Trophoblast cell (in vitro differentiated cells and primary cell): Measurements from ENCODE around the gene NCAN.

Experiments
- DNase-seq, 2 donors: peaks; one replicate each; pipeline ENCODE4 v3.0.0-alpha.2; 2016
- H2AFZ ChIP-seq: 2 replicates; pipeline ENCODE4 v1.6.1; 2013; ENCODE audit warnings: low read length, moderate library complexity, mild to moderate bottlenecking; ENCODE audit not compliant: insufficient read depth, poor library complexity
- H2AK5ac ChIP-seq: 2 replicates; pipeline ENCODE4 v1.6.1; 2013; ENCODE audit warnings: mild to moderate bottlenecking, low read length
- H2BK120ac ChIP-seq: 2 replicates; pipeline ENCODE4 v1.6.1; 2013; ENCODE audit warnings: low read length, mild to moderate bottlenecking, moderate library complexity; ENCODE audit not compliant: insufficient read depth, poor library complexity
- H2BK12ac ChIP-seq: 2 replicates; pipeline ENCODE4 v1.6.1; 2013; ENCODE audit warnings: mild to moderate bottlenecking, low read length, moderate library complexity
- H2BK5ac ChIP-seq: 2 replicates; pipeline ENCODE4 v1.6.1; 2013; ENCODE audit warnings: low read length, low read depth, moderate library complexity, mild to moderate bottlenecking; ENCODE audit not compliant: poor library complexity
- H3K14ac ChIP-seq: 2 replicates; pipeline ENCODE4 v1.6.1; 2013; ENCODE audit warnings: mild to moderate bottlenecking, low read length
- H3K18ac ChIP-seq: 2 replicates; pipeline ENCODE4 v1.6.1; 2013; ENCODE audit warnings: mild to moderate bottlenecking, low read length
- H3K23ac ChIP-seq: 2 replicates; pipeline ENCODE4 v1.6.1; 2013; ENCODE audit warnings: low read length
- H3K27ac ChIP-seq: 2 replicates; pipeline ENCODE4 v1.5.1; 2013; ENCODE audit warnings: low read depth, mild to moderate bottlenecking, inconsistent platforms, low read length, moderate library complexity
- H3K27me3 ChIP-seq: 2 replicates; pipeline ENCODE4 v1.6.1; 2013; ENCODE audit warnings: inconsistent platforms, mild to moderate bottlenecking, low read length, moderate library complexity; ENCODE audit not compliant: insufficient read depth
- H3K36me3 ChIP-seq, 2 experiments: 1 replicate in 1 of 2; 2 replicates in 1 of 2; pipeline ENCODE4 v1.6.1; 2013; ENCODE audit warnings: low read length in 2 of 2, mild to moderate bottlenecking in 2 of 2, moderate library complexity in 1 of 2; ENCODE audit not compliant: insufficient read depth in 2 of 2, control insufficient read depth in 1 of 2
- H3K4ac ChIP-seq: 2 replicates; pipeline ENCODE4 v1.6.1; 2013; ENCODE audit warnings: low read depth, mild to moderate bottlenecking, low read length, moderate library complexity
- H3K4me1 ChIP-seq, 2 experiments: 1 replicate in 1 of 2; 2 replicates in 1 of 2; pipeline ENCODE4 v1.6.1; 2013; ENCODE audit warnings: low read length in 2 of 2, mild to moderate bottlenecking in 2 of 2, moderate library complexity in 1 of 2; ENCODE audit not compliant: insufficient read depth in 2 of 2, control insufficient read depth in 1 of 2
- H3K4me2 ChIP-seq: 2 replicates; pipeline ENCODE4 v1.6.1; 2013; ENCODE audit warnings: inconsistent platforms, mild to moderate bottlenecking, low read length, moderate library complexity
- H3K4me3 ChIP-seq: 2 replicates; pipeline ENCODE4 v1.5.1; 2013; ENCODE audit warnings: mild to moderate bottlenecking, low read depth, low read length, inconsistent platforms
- H3K79me1 ChIP-seq: one replicate; pipeline ENCODE4 v1.6.1; 2013; ENCODE audit warnings: low read length
- H3K79me2 ChIP-seq: 2 replicates; pipeline ENCODE4 v1.6.1; 2013; ENCODE audit warnings: low read length, mild to moderate bottlenecking; ENCODE audit not compliant: control insufficient read depth, insufficient read depth, poor library complexity
- H3K9ac ChIP-seq: 2 replicates; pipeline ENCODE4 v1.6.1; 2013; ENCODE audit warnings: mild to moderate bottlenecking, low read length
- H3K9me3 ChIP-seq: 2 replicates; pipeline ENCODE4 v1.6.1; 2013; ENCODE audit warnings: low read depth, mild to moderate bottlenecking, control low read depth, inconsistent platforms, low read length; ENCODE audit not compliant: insufficient read depth
- H4K12ac ChIP-seq: 2 replicates; pipeline ENCODE4 v1.6.1; 2013; ENCODE audit warnings: low read depth, mild to moderate bottlenecking, low read length, moderate library complexity
- H4K8ac ChIP-seq: 2 replicates; pipeline ENCODE4 v1.6.1; 2013; ENCODE audit warnings: low read depth, mild to moderate bottlenecking, low read length, moderate library complexity
- H4K91ac ChIP-seq: one replicate; pipeline ENCODE4 v1.6.1; 2013; ENCODE audit warnings: low read depth, mild to moderate bottlenecking, low read length, moderate library complexity
- WGBS: extraction: QIAGEN DNeasy Blood & Tissue Kit; methylation state at CpG from one replicate; pipeline ENCODE4 v1.1.7; 2013; ENCODE audit warnings: missing lambda C conversion rate; ENCODE audit not compliant: insufficient read length, insufficient coverage; ENCODE audit errors: extremely low coverage; 5-methylcytosine and 5-hydroxymethylcytosine counted together

The NCAN gene

GRCh38 chr19:19280561-19280960 lies 68.8 kb downstream of the NCAN start:
- H4K8ac ChIP-seq, result no peak overlapping the region
- no peaks in the 10 kb centered on the region for H3K79me1 ChIP-seq
- H2BK12ac ChIP-seq, result no peak overlapping the region
- peaks cover 4 to 5% of the 10 kb centered on the region in 2 experiments for H3K4me1 ChIP-seq
- H3K23ac ChIP-seq, result no peak overlapping the region
- H3K27me3 ChIP-seq, result no peaks in the 10 kb centered on the region
- no peak overlapping the region for H2BK120ac ChIP-seq
- H2BK5ac ChIP-seq, result no peak overlapping the region
- H3K4me3 ChIP-seq, result no peak overlapping the region
- no peak overlapping the region for H2AK5ac ChIP-seq
- no peak overlapping the region for H3K4me2 ChIP-seq
- H3K27ac ChIP-seq, result no peak overlapping the region
- H3K36me3 ChIP-seq, result peaks cover 63 to 66% of the 10 kb centered on the region in 2 experiments
- no peak overlapping the region for H3K9ac ChIP-seq
- no peak overlapping the region for H4K12ac ChIP-seq
- DNase-seq, result no peak
- H3K79me2 ChIP-seq, result no peaks in the 10 kb centered on the region
- no peak overlapping the region for H3K4ac ChIP-seq
- H4K91ac ChIP-seq, result no peak overlapping the region
- peaks cover 4% of the 10 kb centered on the region for H3K9me3 ChIP-seq
- no CpG with 5 or more reads among the region's 16 CpGs for WGBS
- H3K18ac ChIP-seq, result no peak overlapping the region
- H2AFZ ChIP-seq, result no peak overlapping the region
- no peak overlapping the region for H3K14ac ChIP-seq

DNA sequence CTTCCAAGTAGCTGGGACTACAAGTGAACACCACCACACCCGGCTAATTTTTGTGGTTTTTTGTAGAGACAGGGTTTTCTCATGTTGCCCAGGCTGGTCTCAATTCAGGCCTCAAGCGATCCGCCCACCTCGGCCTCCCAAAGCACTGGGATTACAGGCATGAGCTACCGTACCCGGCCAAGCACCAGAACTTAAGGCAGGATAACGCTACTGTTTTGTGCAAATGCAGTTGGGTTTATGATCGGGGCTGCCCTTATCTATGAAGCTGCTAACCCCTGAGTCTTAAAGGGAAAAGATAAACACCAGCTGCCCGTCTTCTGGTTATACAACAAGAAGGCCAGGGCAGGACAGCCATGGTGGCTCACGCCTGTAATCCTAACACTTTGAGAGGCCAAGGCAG lies 73.9 kb downstream of the NCAN start:
- DNase-seq, result no peak
- H4K12ac ChIP-seq, result no peak overlapping the region
- no peak overlapping the region for H4K8ac ChIP-seq
- H3K9ac ChIP-seq, result no peak overlapping the region
- no CpG with 5 or more reads among the region's 10 CpGs for WGBS
- H3K4me1 ChIP-seq, result no peaks in the 10 kb centered on the region
- H3K14ac ChIP-seq, result no peak overlapping the region
- H3K36me3 ChIP-seq, result peaks cover 40 to 48% of the 10 kb centered on the region in 2 experiments
- H3K79me2 ChIP-seq, result no peaks in the 10 kb centered on the region
- H3K27ac ChIP-seq, result no peak overlapping the region
- no peaks in the 10 kb centered on the region for H3K79me1 ChIP-seq
- no peak overlapping the region for H3K4me2 ChIP-seq
- no peaks in the 10 kb centered on the region for H3K27me3 ChIP-seq
- no peak overlapping the region for H3K4ac ChIP-seq
- no peaks in the 10 kb centered on the region for H3K9me3 ChIP-seq
- H3K18ac ChIP-seq, result no peak overlapping the region
- no peak overlapping the region for H3K23ac ChIP-seq
- no peak overlapping the region for H2BK120ac ChIP-seq
- H4K91ac ChIP-seq, result no peak overlapping the region
- H2AK5ac ChIP-seq, result no peak overlapping the region
- no peak overlapping the region for H2BK12ac ChIP-seq
- H2BK5ac ChIP-seq, result no peak overlapping the region
- H2AFZ ChIP-seq, result no peak overlapping the region
- H3K4me3 ChIP-seq, result no peak overlapping the region

- H2AK5ac ChIP-seq, result no peak overlapping the region
- no peaks in the 10 kb centered on the region for H3K79me1 ChIP-seq
- H4K91ac ChIP-seq, result no peak overlapping the region
- no peak overlapping the region for H3K4ac ChIP-seq
- H3K27me3 ChIP-seq, result no peaks in the 10 kb centered on the region
- H3K36me3 ChIP-seq, result peaks cover 40 to 49% of the 10 kb centered on the region in 2 experiments
- no peak overlapping the region for H4K12ac ChIP-seq
- H2AFZ ChIP-seq, result no peak overlapping the region
- H3K14ac ChIP-seq, result no peak overlapping the region
- H2BK5ac ChIP-seq, result no peak overlapping the region
- H3K9ac ChIP-seq, result no peak overlapping the region
- H3K4me2 ChIP-seq, result no peak overlapping the region
- H4K8ac ChIP-seq, result no peak overlapping the region
- H2BK12ac ChIP-seq, result no peak overlapping the region
- no peaks in the 10 kb centered on the region for H3K79me2 ChIP-seq
- no peaks in the 10 kb centered on the region for H3K9me3 ChIP-seq
- H3K18ac ChIP-seq, result no peak overlapping the region
- WGBS, result no CpG with 5 or more reads among the region's 5 CpGs
- H2BK120ac ChIP-seq, result no peak overlapping the region
- H3K4me1 ChIP-seq, result no peaks in the 10 kb centered on the region
- no peak overlapping the region for H3K4me3 ChIP-seq
- H3K23ac ChIP-seq, result no peak overlapping the region
- DNase-seq, result no peak
- no peak overlapping the region for H3K27ac ChIP-seq
Measured at GRCh38 chr19:19292607-19293006, 80.8 kb downstream of the NCAN start.

- H3K27me3 ChIP-seq, result no peaks in the 10 kb centered on the region
- no peaks in the 10 kb centered on the region for H3K79me2 ChIP-seq
- H3K14ac ChIP-seq, result no peak overlapping the region
- H2BK12ac ChIP-seq, result no peak overlapping the region
- no peak overlapping the region for H3K23ac ChIP-seq
- no peaks in the 10 kb centered on the region for H3K9me3 ChIP-seq
- no peak overlapping the region for H4K12ac ChIP-seq
- DNase-seq, result no peak
- no peak overlapping the region for H2AFZ ChIP-seq
- H3K4me1 ChIP-seq, result no peaks in the 10 kb centered on the region
- H3K18ac ChIP-seq, result no peak overlapping the region
- H3K4me3 ChIP-seq, result no peak overlapping the region
- peaks cover 38 to 40% of the 10 kb centered on the region in 2 experiments for H3K36me3 ChIP-seq
- no peak overlapping the region for H4K8ac ChIP-seq
- no peak overlapping the region for H3K27ac ChIP-seq
- H2AK5ac ChIP-seq, result no peak overlapping the region
- H3K79me1 ChIP-seq, result no peaks in the 10 kb centered on the region
- no peak overlapping the region for H3K4ac ChIP-seq
- no peak overlapping the region for H2BK5ac ChIP-seq
- WGBS, result no CpG with 5 or more reads among the region's 4 CpGs
- H4K91ac ChIP-seq, result no peak overlapping the region
- H2BK120ac ChIP-seq, result no peak overlapping the region
- no peak overlapping the region for H3K4me2 ChIP-seq
- no peak overlapping the region for H3K9ac ChIP-seq
Measured at GRCh38 chr19:19294914-19295313, 83.2 kb downstream of the NCAN start.
